Spinal cord (tissue), 10 donors: ENCODE results near the gene PNKP. TPM values are rescaled to one million over a fixed set of nuclear protein-coding genes. Genes with fewer than 3 reads are reported as not detected.

Source experiments
- DNase-seq, 6 donors: peaks; one replicate each; pipeline versions ENCODE4 v3.0.0 to v3.0.0-alpha.2; 2013 to 2015; ENCODE audit warnings: low spot score in 6 of 6, low read depth in 4 of 6
- H3K27ac ChIP-seq: one replicate; pipeline ENCODE4 v1.5.1; 2013; ENCODE audit warnings: low read depth, low read length, control low read depth
- H3K27me3 ChIP-seq: one replicate; pipeline ENCODE4 v1.6.1; 2013; ENCODE audit warnings: low read length; ENCODE audit not compliant: control insufficient read depth, insufficient read depth
- H3K36me3 ChIP-seq: one replicate; pipeline ENCODE4 v1.6.1; 2013; ENCODE audit warnings: low read length; ENCODE audit not compliant: control insufficient read depth, insufficient read depth
- H3K4me1 ChIP-seq: one replicate; pipeline ENCODE4 v1.6.1; 2013; ENCODE audit warnings: low read length; ENCODE audit not compliant: control insufficient read depth, insufficient read depth
- H3K4me3 ChIP-seq: one replicate; pipeline ENCODE4 v1.5.1; 2013; ENCODE audit warnings: low read depth, low read length, control low read depth
- H3K9me3 ChIP-seq: one replicate; pipeline ENCODE4 v1.6.1; 2013; ENCODE audit warnings: low read length; ENCODE audit not compliant: control insufficient read depth, insufficient read depth
- WGBS: methylation state at CpG from one replicate; pipeline ENCODE4 v1.1.5; 2013; ENCODE audit warnings: missing lambda C conversion rate; ENCODE audit not compliant: insufficient coverage; 5-methylcytosine and 5-hydroxymethylcytosine counted together
- long read RNA-seq, 4 donors: transcript quantifications; one replicate each; lab custom pipeline, GENCODE V29; 2026
- polyA plus RNA-seq, 2 donors: library from polyadenylated mRNA; unstranded; fragments of 120-200 nt; gene quantifications; one replicate each; pipeline ENCODE4 v1.2.1, GENCODE V29; 2013; ENCODE audit not compliant: insufficient read length in 2 of 2
- total RNA-seq, 2 donors: library from RNA; depleted of rRNA in 1 of 2; stranded (reverse); fragments of 120-200 nt in 1 of 2; fragments of >200 nt in 1 of 2; gene quantifications; one replicate each; pipeline versions ENCODE4 v1.2.3 to v1.2.4, GENCODE V29; 2013 to 2014
- donor health status: healthy.

Gene PNKP
- total RNA-seq, result 10 to 100 TPM; 22.2 to 47.1 TPM
- 10 to 100 TPM; 53.5 to 87.1 TPM for polyA plus RNA-seq
- long read RNA-seq, donor 1, partial matches to known transcripts, result 5 of 9 reads
- long read RNA-seq, donor 1, other reads (novel, unspliced or antisense), result 0 of 9 reads
- long read RNA-seq, donor 2, partial matches to known transcripts, result 0 of 6 reads
- long read RNA-seq, donor 2, other reads (novel, unspliced or antisense), result 0 of 6 reads
- long read RNA-seq, donor 3, partial matches to known transcripts, result 0 of 4 reads
- long read RNA-seq, donor 3, other reads (novel, unspliced or antisense), result 0 of 4 reads
- long read RNA-seq, donor 4, transcript PNKP-201 (17 exons, 2,041 nt), result major isoform, 5 of 9 reads
- long read RNA-seq, donor 4, partial matches to known transcripts, result 0 of 9 reads
- long read RNA-seq, donor 4, other reads (novel, unspliced or antisense), result 0 of 9 reads

- H3K4me1 ChIP-seq, result peaks cover 66% of the 10 kb centered on the region
- H3K27me3 ChIP-seq, result no peaks in the 10 kb centered on the region
- H3K36me3 ChIP-seq, result peaks cover 53% of the 10 kb centered on the region
- peak within 1 kb of the TSS; percentile 96 for H3K4me3 ChIP-seq
- H3K27ac ChIP-seq, result peak within 1 kb of the TSS; percentile 100
- DNase-seq, result peak; percentile 83 to 98 (median 91)
- WGBS, result under 1% methylated on average over 65 of the region's 65 CpGs
- H3K9me3 ChIP-seq, result no peaks in the 10 kb centered on the region
Measured at GRCh38 chr19:49866933-49867782, at the start of gene PNKP. TSS of gene PNKP (minus strand) at chr19:49867576. CDS start at chr19:49867204, 372 bp downstream.

GRCh38 chr19:49915271-49915670, 47.9 kb upstream of the PNKP start:
- H3K36me3 ChIP-seq, result peaks cover 68% of the 10 kb centered on the region

GRCh38 chr19:49913720-49914119, 46.3 kb upstream of the PNKP start:
- 95% methylated on average over 7 of the region's 10 CpGs for WGBS
- H3K36me3 ChIP-seq, result peaks cover 83% of the 10 kb centered on the region
- DNase-seq, result no peak

More at GRCh38 chr19:49915271-49915670, 47.9 kb upstream of the PNKP start:
- no peak overlapping the region for H3K4me3 ChIP-seq
- no peaks in the 10 kb centered on the region for H3K9me3 ChIP-seq
- H3K4me1 ChIP-seq, result peaks cover 12% of the 10 kb centered on the region
- H3K27ac ChIP-seq, result no peak overlapping the region
- 100% methylated on average over 6 of the region's 6 CpGs for WGBS
- no peak for DNase-seq
- H3K27me3 ChIP-seq, result no peaks in the 10 kb centered on the region

GRCh38 chr19:49912965-49913685, 45.7 kb upstream of the PNKP start:
- H3K27me3 ChIP-seq, result no peaks in the 10 kb centered on the region
- no peak overlapping the region for H3K27ac ChIP-seq

More at GRCh38 chr19:49913720-49914119, 46.3 kb upstream of the PNKP start:
- Histone ChIP-seq H3K27ac (no peak overlapping the region), H3K27me3 (no peaks in the 10 kb centered on the region), H3K9me3 (no peaks in the 10 kb centered on the region), H3K4me3 (no peak overlapping the region), H3K4me1 (peaks cover 9% of the 10 kb centered on the region)

GRCh38 chr19:49911381-49912145, 44.2 kb upstream of the PNKP start:
- 61% methylated on average over 6 of the region's 9 CpGs for WGBS
- no peak for DNase-seq
- no peak overlapping the region for H3K27ac ChIP-seq
- no peaks in the 10 kb centered on the region for H3K27me3 ChIP-seq
- no peaks in the 10 kb centered on the region for H3K9me3 ChIP-seq
- peaks cover 9% of the 10 kb centered on the region for H3K4me1 ChIP-seq
- peaks cover 86% of the 10 kb centered on the region for H3K36me3 ChIP-seq
- H3K4me3 ChIP-seq, result no peak overlapping the region

More at GRCh38 chr19:49912965-49913685, 45.7 kb upstream of the PNKP start:
- peaks cover 87% of the 10 kb centered on the region for H3K36me3 ChIP-seq
- WGBS, result 92% methylated on average over 21 of the region's 21 CpGs
- H3K4me3 ChIP-seq, result no peak overlapping the region
- peaks cover 9% of the 10 kb centered on the region for H3K4me1 ChIP-seq
- H3K9me3 ChIP-seq, result no peaks in the 10 kb centered on the region
- DNase-seq, result no peak

- Histone ChIP-seq H3K27me3 (no peaks in the 10 kb centered on the region), H3K27ac (no peak overlapping the region), H3K36me3 (peaks cover 81% of the 10 kb centered on the region), H3K4me1 (peaks cover 9% of the 10 kb centered on the region), H3K4me3 (no peak overlapping the region), H3K9me3 (no peaks in the 10 kb centered on the region)
- DNase-seq, result no peak
- WGBS, result 85% methylated on average over 5 of the region's 5 CpGs
Measured at GRCh38 chr19:49910179-49910578, 42.8 kb upstream of the PNKP start.

- peaks cover 9% of the 10 kb centered on the region for H3K4me1 ChIP-seq
- no peak overlapping the region for H3K4me3 ChIP-seq
- H3K27me3 ChIP-seq, result no peaks in the 10 kb centered on the region
- peaks cover 69% of the 10 kb centered on the region for H3K36me3 ChIP-seq
- 95% methylated on average over 37 of the region's 37 CpGs for whole genome bisulfite sequencing
- no peaks in the 10 kb centered on the region for H3K9me3 ChIP-seq
- no peak overlapping the region for H3K27ac ChIP-seq
- no peak for DNase-seq
Measured at GRCh38 chr19:49908480-49909420, 41.4 kb upstream of the PNKP start.

- Histone ChIP-seq H3K9me3 (no peaks in the 10 kb centered on the region), H3K36me3 (peaks cover 61% of the 10 kb centered on the region), H3K27me3 (no peaks in the 10 kb centered on the region), H3K4me3 (no peak overlapping the region), H3K4me1 (peaks cover 9% of the 10 kb centered on the region), H3K27ac (no peak overlapping the region)
- no peak for DNase-seq
- 96% methylated on average over 19 of the region's 23 CpGs for WGBS
Measured at GRCh38 chr19:49907745-49908446, 40.5 kb upstream of the PNKP start.
